ENCODE results near the gene CEP89.

DNA sequence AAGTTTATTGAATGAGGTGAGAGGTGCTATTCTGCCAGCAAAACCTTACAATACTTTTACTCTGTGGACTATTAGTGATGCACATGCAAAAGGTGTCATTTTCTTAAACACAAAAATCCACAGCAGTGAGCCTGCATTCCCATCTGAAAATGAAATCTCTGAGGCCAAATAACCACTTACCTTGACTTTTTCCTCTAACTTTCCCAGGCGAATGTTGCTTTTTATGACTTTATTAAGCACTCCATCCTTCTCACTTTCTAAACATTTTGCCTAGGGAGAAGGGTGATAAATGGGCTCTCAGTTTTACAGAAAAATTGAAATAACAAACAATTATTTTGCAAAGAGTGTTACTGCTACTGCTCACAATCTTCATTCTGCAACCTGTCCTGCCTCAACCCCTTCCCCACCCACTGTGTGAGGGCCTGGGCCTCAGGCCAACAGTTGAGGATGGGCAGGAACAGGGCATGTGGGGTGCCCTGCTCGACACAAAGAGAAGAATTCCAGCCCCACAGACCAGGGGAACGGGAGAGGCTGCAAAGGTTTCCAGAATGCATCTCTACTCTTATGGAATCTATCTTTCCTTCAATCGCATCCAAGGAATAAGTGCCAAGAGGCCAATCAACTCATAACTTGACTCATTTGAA is 84.1 kb downstream of the CEP89 start:
- TF ChIP-seq, protein P1, sequence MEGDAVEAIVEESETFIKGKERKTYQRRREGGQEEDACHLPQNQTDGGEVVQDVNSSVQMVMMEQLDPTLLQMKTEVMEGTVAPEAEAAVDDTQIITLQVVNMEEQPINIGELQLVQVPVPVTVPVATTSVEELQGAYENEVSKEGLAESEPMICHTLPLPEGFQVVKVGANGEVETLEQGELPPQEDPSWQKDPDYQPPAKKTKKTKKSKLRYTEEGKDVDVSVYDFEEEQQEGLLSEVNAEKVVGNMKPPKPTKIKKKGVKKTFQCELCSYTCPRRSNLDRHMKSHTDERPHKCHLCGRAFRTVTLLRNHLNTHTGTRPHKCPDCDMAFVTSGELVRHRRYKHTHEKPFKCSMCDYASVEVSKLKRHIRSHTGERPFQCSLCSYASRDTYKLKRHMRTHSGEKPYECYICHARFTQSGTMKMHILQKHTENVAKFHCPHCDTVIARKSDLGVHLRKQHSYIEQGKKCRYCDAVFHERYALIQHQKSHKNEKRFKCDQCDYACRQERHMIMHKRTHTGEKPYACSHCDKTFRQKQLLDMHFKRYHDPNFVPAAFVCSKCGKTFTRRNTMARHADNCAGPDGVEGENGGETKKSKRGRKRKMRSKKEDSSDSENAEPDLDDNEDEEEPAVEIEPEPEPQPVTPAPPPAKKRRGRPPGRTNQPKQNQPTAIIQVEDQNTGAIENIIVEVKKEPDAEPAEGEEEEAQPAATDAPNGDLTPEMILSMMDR (IDR thresholded peaks at IDR 0.05; ENCODE audit: low read length) = no peak
- TF ChIP-seq EZH2 (IDR thresholded peaks at IDR 0.05; ENCODE audit: borderline replicate concordance, low read length) = no peak
